ENCODE measurements around the gene MYG1.
"Not testable (repeated sequence)": the region's sequence is repeated elsewhere in the genome, so short reads cannot be mapped to it uniquely, and the experiment has no call there.

The MYG1 gene

DNA sequence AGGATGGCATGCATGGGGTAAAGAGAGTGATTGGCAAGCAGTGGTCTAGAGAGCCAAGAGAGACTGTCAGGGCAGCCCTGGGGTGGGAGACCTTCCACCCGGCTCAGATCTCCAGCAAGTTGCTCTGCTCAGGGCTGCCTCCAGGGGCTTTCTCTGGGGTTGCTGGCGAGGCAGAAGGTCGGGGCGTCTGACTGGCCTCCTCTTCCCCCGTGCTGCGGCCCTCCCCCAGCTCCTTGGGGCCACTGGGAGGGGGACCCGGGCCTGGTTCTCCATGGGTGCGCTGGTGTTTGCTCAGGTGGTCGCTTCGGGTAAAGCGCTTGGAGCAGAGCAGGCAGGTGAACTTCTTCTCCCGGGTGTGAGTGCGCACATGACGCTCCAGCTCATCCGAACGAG lies 28.5 kb downstream of the MYG1 start:
- DNase-seq: no peak

DNA sequence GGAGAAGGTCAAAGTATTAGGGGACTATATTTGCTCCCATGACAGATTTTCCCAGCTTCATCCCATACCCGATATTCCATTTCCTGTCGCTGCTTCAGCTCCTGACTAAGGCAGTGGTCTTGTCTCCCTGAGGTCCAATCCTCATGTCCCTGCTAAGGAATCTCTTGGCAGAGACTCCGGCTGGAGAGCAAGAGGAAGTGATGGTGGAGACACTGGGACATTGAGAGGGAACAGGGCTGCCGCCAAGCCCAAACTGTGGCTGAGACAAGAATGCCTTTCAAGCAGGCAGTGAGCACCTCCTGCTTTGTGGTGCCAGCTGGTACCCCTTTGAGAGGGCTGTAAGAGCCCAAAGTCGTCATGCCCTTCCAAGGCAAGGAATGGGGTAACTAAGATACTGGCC lies 31.2 kb downstream of the MYG1 start:
- no peak for DNase-seq

DNA sequence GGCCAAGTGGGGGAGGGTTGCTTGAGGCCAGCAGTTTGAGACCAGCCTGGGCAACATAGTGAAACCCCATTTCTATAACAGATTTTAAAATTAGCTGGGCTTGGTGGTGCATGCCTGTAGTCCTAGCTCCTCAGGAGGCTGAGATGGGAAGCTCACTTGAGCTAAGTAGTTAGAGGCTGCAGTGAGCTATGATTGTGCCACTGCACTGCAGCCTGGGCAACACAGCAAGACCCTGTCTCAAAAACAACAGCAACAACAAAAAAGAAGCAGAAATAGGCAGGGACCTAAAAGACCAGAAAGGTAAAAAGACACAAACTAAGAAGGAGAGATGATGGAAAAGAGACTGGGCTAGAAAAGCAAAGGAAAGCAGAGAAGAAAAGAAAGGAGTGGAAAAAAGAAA lies 32.8 kb downstream of the MYG1 start:
- DNase-seq: not testable (repeated sequence)

DNA sequence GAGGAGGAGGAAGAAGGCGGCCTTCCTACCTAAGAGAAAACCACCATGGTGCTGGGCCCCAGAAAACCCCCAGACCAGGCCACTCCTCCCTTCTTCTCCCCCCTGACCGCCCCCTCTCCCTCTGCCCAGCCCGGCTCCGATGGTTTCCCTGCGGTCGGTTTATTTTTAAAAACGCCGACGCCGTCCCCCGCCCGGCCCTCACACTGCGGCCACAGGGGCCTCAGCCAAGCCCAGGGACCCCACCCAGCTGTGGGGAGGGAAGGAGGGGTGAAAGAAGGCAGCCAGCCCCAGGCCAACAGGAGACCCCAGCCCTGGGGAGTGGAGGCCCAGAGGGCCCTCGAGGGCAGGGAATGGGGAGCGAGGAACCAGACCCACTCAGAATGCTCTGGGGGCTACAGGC lies 33.2 kb downstream of the MYG1 start:
- DNase-seq: no peak

DNA sequence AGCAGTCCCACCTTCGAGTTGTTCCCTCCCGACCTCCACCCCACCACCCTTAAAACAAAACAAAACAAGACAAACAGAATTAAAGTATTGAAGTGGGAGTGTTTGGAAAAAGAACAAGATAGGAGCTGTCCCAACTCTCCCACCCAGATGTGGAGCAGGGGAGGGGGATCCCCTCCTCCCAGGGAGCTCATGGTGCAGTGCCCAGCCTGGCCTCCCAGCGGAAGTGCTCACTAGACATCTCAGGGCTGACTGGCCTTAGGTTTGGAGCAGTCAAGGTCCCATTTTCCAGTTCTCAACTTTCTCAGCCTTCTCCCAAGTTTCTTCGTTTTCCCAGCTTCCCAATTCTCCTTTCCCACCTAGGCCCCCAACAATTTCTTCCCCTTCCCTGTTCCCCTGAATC lies 33.8 kb downstream of the MYG1 start:
- no peak for DNase-seq

DNA sequence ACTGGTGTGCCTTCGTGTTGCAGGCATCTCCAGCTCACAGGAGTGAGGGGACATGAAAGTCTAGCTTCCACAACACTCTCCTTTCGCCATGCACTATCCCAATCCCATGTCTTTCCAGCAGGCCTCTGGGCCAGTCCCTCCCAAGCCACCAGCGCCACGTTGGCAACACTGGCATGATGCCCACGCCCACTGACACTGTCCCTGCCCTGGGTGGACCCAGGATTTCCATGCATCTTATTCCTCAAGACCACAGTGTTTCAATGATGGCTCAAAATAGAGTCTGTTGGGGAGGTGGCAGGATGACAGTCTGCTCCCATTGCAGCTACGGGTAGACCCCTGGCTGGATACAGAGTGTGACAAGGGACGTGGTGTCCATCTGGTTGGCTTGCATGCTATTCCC lies 34.4 kb downstream of the MYG1 start:
- no peak for DNase-seq

DNA sequence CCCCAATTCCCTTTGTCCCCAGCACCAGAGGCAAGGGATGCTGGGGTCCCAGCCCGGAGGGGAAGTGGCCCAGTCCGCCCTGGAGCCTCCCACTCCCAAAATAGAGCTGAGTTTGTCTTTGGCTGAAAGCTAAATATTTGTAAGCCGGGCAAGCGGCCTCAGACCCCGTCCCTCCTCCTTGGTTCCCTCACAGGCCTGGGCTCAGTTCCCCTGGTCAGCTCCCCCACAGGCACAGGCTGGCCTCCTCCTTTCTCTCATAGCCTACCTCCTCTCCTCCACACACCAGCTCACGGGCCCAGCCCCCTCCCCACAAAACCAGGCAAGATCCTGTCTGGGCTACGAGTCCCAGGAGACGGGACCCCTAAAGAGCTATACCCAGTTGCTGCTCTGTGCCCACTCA lies 35.3 kb downstream of the MYG1 start:
- no peak for DNase-seq

DNA sequence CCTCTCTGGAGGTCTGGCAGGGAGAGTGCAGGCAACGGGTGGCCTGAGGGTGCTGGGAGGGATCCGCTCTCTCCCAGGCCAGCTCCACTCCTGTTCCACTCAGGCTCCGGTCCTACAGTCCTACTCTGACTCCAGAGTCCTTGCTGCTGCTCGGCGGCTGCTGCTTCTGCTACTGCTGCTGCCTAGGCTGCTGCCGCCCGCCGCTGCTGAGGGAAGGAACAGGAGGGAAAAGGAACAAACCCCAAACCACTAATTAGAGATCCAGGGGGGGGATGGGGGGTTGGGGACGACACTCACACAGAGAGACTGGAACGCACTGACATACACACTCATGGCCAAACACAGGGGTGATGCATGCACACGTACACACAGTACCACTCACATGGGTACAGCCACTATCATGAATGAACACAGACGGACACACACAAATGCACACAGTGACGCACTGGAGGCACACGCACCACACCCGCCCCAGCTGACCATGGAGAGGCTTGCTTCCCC lies 36.7 kb downstream of the MYG1 start, which contains the start of gene SP7:
Gene SP7, minus strand, starts transcription at position 174 of the 501 bp plus-strand sequence. CDS start 708 bp downstream, outside the sequence.
- no peak for DNase-seq

DNA sequence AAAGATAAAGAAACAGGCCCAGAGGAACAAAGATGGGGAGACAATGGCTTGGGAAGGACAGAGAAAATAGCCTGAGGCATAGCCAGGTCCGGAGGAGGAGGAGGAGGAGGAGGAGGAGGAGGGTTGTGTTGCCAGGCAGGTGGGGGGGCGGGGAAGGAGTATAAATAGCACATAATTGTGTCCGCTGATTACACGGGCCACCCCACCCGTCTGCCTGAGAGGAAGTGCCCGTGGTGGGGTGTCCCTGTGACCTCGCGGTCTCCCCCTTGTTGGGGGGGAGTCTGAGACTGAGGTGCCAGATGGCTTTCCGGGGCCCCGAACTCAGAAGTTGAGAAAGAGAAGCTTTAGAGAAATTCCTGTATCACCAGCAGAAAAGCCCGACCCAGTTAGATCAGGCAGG lies 38.5 kb downstream of the MYG1 start:
- no peak for DNase-seq

DNA sequence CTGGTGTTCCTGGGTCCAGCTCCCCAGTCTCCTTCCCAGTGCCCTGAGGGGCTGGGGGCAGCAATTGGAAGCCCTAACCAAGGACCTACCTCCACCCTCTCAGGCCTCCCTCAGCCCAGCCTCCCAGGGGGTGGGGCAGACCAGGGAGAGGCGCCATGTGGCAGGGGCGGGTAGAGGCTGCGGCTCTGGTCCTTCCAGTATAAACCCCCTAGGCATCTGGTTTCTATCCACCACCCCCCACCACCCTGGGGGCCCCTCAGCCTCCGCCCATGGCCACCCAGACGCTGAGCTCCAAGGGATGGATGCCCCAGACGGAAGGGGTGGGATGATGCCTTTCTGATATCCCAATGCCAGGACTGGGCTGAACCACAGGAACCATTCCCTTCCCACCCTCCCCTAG lies 39.4 kb downstream of the MYG1 start:
- no peak for DNase-seq

DNA sequence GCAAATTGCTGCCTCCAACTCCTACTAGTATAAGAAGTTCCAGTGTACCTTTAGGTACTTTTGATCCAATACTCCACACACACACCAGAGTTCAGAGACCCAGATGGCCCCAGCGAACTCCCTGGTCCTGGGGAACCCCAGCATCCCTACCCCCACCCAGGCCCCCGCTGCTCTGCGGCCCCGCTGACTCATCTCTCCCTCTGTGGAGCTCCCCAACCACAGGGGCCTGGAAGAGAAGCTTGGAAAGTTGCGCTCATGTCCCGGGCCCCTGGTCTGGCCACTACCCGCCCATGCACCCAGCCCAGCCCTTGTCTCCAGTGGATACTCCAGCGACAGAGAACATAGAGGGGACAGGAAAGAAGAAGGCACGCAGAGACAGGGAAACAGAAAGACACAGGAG lies 40.9 kb downstream of the MYG1 start:
- DNase-seq: no peak

DNA sequence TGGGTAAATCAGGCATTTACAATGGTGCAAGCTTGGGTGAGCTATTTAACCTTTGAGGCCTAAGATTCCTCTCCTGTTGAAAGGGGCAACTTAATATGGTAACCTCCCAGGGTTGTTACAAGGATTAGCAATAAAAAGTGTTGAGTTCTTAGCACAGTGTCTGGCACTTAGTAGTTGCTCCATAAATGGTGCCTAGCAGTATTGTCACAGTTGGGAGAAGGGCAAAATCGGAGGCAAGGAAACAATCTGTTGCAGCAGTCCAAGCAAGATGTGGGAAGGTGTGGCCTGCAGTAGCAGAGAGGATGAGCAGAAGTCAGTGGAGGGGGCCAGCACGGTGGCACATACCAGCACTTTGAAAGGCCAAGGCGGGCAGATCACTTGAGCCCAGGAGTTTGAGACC lies 44.0 kb downstream of the MYG1 start:
- no peak for DNase-seq

DNA sequence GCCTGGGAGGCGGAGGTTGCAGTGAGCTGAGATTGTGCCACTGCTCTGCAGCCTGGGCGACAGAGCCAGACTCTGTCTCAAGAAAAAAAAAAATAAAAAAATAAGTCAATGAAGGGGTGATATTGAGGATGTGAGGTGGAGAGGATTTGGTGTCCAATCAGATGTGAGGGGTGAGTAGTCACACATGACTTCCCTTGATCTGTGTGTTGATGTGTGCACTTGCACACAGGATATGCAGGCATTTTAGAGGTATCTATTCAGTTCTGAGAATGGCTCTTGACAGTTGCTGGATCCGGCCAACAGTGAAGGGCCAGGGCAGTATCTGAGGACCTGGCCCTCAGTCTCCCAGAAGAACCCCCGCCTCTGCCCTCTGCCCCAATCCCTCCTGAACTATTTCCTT lies 44.5 kb downstream of the MYG1 start:
- DNase-seq: no peak

DNA sequence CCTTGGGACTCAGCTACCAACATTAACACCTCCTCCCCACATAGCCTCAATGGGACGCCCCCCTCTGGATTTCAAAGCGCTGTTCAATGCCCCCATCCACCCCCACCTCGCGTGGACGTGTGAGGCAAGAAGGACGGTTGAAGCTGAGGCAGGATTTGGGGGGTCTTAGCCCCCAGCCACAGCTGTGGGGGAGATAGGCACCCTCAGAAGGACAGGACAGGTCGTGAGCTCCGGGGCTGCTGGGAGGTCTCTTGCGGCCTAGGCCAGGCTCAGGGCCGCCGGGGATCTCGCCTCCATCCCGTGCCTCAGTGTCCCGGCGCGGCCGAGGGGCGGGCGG lies 45.0 kb downstream of the MYG1 start:
- DNase-seq: no peak

DNA sequence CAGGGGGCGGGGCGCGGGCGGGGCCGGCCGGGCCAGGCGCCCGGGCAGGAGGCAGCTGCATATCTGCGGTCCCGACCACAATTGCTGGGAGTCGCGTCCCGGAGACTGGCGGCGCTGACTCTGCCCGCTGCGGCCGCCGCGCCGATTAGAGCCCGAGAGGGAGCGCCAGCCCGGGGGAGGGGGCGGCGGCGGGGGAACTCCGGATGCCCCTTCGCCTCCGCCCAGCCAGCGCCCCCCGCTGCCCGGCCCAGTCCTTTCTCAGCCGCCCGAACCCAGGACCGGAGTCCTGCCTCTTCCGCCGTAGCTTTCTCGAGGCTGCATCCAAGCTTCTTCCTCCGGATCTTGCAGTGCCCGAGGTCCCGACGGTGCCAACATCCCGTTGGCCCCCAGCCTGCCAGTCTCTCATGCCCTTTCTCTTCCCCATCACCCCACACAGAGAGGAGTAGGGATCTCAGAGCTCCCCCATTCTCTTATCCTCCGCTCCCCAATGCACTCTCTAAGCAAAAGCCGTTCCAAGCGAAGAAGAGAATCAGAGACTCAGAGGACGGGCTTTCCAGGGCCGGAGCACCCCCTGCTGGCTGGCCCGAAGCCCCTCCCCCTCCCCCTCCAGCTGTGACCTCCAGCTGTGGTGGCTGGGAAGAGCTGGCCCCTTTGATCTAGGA lies 45.5 kb downstream of the MYG1 start:
- DNase-seq: peak; percentile 48

DNA sequence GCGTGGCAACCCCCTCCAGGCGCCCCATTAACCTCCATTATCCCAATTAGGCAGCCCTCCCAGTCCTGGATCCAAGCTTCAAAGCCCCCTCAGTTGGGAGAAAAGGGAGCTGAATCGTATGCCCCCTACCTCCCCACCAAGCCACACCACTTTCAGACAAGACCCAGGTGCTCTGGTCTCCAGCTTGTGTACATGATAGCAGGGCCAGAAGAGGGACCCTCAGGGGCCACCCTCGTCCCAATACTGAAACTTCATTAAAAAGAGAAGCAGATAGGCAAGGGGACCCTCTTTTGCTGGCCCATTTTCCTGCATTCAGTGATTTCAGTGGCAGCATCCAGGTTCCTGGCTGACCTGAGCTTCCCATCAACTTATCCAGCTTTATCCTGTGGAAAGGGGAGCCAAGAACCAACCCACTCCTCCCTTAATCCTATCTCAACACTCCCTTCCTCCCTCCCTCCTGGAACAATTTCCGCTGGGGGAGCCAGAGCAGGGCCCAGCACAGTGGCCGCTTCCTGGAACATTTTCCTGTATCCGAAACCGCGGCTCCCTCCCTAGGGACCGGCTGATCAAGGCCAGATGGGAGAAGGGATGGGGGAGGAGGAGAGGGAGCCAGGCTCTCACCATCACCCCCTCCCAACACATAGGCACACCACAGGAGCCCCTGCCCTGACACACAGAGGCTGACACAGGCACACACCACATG lies 46.1 kb downstream of the MYG1 start:
- no peak for DNase-seq

DNA sequence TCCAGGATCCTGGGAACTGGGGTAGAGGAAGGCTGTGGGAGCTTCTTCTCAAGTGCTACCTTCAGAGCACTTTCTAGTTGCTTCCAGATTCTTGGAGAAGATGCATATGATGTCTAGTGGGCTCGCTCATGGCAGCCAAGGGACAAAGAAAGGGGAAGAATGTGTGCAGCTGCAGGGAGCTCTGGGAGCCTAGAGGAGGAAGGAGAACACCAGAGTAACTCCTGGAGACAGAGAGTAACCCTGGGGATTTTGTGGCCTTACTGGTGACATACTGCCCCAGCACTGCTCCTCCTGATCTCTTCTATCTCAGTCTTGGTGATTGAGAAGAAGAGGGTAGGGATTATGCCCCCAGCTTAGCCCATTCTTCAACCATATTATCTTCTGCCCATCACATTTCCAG lies 47.0 kb downstream of the MYG1 start:
- DNase-seq: no peak

DNA sequence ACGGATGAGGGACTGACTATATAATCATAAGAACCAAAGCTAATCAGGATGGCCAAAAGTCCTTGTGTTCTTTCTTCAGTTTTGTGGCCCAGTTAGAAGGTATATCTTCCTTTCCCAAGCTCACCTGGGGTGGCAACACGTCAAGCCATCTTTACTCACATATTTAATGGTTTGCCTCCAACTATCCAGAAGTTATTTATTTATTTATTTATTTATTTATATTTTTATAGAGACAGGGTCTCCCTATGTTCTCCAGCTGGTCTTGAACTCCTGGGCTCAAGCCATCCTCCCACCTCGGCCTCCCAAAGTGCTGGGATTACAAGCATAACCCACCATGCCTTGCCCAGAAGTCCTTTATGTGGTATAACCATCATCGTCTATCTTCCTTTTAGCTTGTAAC lies 48.4 kb downstream of the MYG1 start:
- DNase-seq: no peak

DNA sequence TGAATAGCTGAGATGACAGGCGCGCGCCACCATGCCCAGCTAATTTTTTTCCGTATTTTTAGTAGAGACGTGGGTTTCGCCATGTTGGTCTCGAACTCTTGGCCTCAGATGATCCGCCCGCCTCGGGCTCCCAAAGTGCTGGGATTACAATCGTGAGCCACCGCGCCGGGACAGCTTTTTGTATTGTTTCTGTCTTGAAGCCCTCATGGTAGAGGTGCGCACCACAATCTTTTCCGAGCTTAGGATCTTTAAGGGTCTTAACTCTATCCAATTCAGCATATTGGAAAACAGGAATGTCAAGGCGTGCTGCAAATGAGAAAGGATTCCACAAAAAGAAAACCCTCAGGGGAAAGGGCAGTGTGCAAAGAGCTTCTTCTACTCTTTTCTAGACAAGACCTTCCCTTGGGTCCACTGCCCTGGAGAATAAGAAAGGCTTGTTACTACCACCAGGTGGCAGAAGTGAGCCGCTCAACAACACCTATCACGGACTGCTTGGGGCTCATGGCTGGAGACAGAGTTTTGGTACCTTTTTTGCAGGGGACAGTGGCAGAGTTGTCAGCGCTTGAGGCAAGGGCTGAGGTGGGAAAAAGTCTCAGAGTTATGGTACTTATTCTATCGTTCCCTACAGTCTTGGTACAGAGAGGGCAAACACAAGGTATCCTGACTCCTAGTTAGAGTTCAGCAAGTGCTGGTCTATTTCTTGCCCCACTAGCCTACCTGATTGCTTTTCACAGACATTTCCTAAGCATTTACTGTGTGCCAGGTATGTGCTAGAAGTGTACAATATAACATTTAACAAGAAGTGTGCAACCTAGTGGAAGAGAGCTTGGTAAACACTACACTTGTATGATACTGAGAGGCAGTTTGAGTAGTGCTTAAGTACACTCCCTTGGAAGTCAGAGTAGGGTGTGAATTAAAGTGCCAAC lies 53.1 kb downstream of the MYG1 start:
- DNase-seq: peak; percentile 69

DNA sequence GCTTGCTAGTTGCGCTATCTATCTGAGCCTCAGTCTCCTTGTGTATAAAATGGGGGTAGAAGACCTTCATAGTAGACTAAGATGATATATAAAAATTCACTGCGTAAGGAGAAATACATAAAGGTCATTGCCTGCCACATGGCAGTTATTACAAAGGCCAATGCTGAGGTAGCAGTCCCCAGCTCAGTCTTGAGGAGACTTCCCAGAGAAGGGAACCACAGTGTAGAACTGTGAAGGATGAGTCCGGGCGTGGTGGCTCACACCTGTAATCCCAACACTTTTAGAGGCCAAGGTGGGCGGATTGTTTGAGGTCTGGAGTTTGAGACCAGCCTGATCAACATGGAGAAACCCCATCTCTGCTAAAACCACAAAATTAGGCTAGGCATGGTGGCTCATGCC lies 53.8 kb downstream of the MYG1 start:
- no peak for DNase-seq

DNA sequence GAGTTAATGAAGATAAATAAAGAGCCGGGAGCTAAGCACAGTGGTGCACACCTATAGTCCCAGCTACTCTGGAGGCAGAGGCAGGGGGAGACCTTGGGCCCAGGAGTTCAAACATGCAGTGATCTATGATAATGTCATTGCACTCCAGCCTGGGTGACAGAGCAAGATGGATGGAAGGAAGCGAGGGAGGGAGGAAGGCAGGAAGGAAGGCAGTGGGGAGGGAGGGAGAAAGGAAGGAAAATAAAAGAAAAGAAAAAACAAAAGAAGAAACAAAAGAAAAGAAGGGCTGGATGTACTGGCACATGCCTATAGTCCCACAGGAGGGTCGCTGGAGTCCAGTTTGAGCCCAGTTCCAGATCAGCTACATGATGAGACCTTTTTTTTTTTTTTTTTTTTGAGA lies 55.6 kb downstream of the MYG1 start:
- no peak for DNase-seq
